ENCODE results near the gene PIP5K1C. TPM values are rescaled to one million over a fixed set of nuclear protein-coding genes. Genes with fewer than 3 reads are reported as not detected.

The PIP5K1C gene
- total and polyA plus RNA-seq, 9 of the 15 experiments (the other 6 are each of a cell fraction or from before 2014, with no cell fraction given) = 0.38 to 22.1 (median 4.1) TPM

DNA sequence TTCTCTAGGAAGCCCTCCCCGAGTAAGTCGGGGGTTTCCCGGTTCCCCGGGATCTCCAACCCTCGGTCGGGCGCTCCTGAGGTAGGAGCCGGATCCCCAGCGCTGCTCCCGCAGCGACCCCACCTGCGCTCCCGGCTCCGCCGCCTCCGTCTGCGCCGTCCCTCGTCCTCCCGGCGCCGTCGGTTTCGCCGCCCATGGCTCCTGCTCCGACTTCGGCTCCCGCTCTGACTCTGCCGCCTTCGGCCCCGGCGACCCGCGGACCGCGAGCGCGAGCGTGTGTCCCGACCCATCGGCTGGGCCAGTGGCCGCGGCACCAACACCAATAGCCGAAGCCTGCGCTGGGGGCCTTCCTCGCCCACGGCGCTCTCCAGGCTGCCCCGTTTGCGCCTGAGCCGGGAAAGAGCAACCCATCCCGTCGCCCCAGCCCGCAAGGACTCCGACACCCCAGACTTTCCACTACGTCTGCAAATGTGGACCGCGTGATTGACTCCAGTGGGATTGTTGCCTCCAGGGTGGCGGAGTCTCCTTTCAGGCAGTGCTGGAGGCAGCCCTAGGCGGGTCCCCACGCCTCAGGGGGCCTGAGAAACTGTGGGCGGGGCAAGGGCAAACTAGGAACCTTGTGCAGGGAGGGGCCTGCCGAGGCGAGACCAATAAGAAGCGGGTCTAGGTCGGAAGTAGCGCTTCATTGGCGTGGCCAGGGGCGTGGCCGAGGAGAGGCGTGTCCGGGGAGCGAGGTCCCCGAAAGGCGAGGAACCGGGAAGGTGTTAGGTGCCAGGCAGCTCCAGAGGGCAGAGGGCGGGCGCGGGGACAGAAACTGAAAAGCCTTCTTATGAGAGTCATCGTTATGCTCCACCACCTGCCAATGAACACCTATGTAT lies 73.6 kb downstream of the PIP5K1C start, which contains the start of gene CACTIN (continued):
- TF ChIP-seq E2F6 (IDR thresholded peaks at IDR 0.05; ENCODE audit: borderline replicate concordance in 1 of 2, extremely low read depth in 1 of 2, insufficient read depth in 1 of 2, insufficient read length in 1 of 2, low read depth in 1 of 2, low read length in 1 of 2, poor library complexity in 1 of 2, severe bottlenecking in 1 of 2) (peak in 1 of 2 experiments; percentile 64), TAF7 (tag; IDR thresholded peaks at IDR 0.05) (peak; percentile 46; the same call in 1 of the 2 replicates), RBM22 (IDR thresholded peaks at IDR 0.05; ENCODE audit: low read depth, low read length, poor library complexity, severe bottlenecking) (peak; percentile 27), RAD51 (IDR thresholded peaks at IDR 0.05; ENCODE audit: borderline replicate concordance, low read depth) (no peak), E2F1 (CRISPR knock-in tag; IDR thresholded peaks at IDR 0.05) (peak; percentile 95), HNRNPLL (IDR thresholded peaks at IDR 0.05; ENCODE audit: low read depth, low read length, poor library complexity, severe bottlenecking) (peak; percentile 41), ZNF23 (CRISPR knock-in tag; IDR thresholded peaks at IDR 0.05) (no peak), NCOA4 (IDR thresholded peaks at IDR 0.05; ENCODE audit: partially characterized antibody) (no peak), ZNF134 (CRISPR knock-in tag; conservative IDR thresholded peaks at IDR 0.05) (no peak; the same call in 1 of the 2 replicates), HSF4 (CRISPR knock-in tag; IDR thresholded peaks at IDR 0.05; ENCODE audit: borderline replicate concordance) (no peak), POLR2G (IDR thresholded peaks at IDR 0.05; ENCODE audit: low read depth, low read length) (peak; percentile 99), ZFPM2 (CRISPR knock-in tag; IDR thresholded peaks at IDR 0.05) (no peak), PHTF2 (CRISPR knock-in tag; IDR thresholded peaks at IDR 0.05) (no peak), CHD1 (IDR thresholded peaks at IDR 0.05; ENCODE audit: low read length) (no peak)
- TF ChIP-seq, protein P1, sequence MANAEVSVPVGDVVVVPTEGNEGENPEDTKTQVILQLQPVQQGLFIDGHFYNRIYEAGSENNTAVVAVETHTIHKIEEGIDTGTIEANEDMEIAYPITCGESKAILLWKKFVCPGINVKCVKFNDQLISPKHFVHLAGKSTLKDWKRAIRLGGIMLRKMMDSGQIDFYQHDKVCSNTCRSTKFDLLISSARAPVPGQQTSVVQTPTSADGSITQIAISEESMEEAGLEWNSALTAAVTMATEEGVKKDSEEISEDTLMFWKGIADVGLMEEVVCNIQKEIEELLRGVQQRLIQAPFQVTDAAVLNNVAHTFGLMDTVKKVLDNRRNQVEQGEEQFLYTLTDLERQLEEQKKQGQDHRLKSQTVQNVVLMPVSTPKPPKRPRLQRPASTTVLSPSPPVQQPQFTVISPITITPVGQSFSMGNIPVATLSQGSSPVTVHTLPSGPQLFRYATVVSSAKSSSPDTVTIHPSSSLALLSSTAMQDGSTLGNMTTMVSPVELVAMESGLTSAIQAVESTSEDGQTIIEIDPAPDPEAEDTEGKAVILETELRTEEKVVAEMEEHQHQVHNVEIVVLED (CRISPR knock-in tag; IDR thresholded peaks at IDR 0.05) = peak; percentile 63
- TF ChIP-seq, protein P2, sequence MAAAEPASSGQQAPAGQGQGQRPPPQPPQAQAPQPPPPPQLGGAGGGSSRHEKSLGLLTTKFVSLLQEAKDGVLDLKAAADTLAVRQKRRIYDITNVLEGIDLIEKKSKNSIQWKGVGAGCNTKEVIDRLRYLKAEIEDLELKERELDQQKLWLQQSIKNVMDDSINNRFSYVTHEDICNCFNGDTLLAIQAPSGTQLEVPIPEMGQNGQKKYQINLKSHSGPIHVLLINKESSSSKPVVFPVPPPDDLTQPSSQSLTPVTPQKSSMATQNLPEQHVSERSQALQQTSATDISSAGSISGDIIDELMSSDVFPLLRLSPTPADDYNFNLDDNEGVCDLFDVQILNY (CRISPR knock-in tag; IDR thresholded peaks at IDR 0.05) = no peak
- TF ChIP-seq, protein P3, sequence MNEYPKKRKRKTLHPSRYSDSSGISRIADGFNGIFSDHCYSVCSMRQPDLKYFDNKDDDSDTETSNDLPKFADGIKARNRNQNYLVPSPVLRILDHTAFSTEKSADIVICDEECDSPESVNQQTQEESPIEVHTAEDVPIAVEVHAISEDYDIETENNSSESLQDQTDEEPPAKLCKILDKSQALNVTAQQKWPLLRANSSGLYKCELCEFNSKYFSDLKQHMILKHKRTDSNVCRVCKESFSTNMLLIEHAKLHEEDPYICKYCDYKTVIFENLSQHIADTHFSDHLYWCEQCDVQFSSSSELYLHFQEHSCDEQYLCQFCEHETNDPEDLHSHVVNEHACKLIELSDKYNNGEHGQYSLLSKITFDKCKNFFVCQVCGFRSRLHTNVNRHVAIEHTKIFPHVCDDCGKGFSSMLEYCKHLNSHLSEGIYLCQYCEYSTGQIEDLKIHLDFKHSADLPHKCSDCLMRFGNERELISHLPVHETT (CRISPR knock-in tag; conservative IDR thresholded peaks at IDR 0.05 in 1 of 2, IDR thresholded peaks at IDR 0.05 in 1 of 2) = peak in 1 of 2 experiments; percentile 91; a peak in 2 of 4 replicates
